ENCODE measurements around the gene MYBPC3.

DNA sequence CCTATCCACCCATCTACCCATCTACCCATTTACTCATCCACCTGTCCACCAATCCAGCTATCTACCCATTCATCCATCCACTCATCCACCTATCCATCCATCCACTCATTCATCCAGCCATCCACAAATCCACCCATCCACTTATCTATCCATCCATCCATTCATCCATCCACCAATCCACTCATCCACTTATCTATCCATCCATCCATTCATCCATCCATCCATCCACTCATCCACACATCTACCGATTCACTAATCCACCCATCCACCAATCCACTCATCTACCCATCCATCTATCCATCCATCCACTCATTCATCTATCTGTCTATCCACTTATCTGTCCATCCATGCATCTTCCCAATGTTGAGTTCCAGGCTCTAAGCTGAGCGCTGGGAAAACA is 27.6 kb upstream of the MYBPC3 start:
- TF ChIP-seq POLR2A (IDR thresholded peaks at IDR 0.05; ENCODE audit: low read depth, low read length) (no peak), SPI1 (IDR thresholded peaks at IDR 0.05; ENCODE audit: low read depth, low read length) (no peak)
